ENCODE data around the gene CYP2E1.
"Not testable (repeated sequence)": the region's sequence is repeated elsewhere in the genome, so short reads cannot be mapped to it uniquely, and the experiment has no call there.

DNA sequence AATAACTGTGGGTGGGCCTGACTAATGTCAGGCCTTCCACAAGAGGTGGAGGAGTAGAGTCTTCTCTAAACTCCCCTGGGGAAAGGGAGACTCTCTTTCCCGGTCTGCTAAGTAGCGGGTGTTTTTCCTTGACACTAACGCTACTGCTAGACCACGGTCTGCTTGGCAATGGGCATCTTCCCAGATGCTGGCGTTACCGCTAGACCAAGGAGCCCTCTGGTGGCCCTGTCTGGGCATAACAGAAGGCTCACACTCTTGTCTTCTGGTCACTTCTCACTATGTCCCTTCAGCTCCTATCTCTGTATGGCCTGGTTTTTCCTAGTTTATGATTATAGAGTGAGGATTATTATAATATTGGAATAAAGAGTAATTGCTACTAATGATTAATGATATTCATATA lies 29.8 kb upstream of the CYP2E1 start:
- TF ChIP-seq, protein P1, sequence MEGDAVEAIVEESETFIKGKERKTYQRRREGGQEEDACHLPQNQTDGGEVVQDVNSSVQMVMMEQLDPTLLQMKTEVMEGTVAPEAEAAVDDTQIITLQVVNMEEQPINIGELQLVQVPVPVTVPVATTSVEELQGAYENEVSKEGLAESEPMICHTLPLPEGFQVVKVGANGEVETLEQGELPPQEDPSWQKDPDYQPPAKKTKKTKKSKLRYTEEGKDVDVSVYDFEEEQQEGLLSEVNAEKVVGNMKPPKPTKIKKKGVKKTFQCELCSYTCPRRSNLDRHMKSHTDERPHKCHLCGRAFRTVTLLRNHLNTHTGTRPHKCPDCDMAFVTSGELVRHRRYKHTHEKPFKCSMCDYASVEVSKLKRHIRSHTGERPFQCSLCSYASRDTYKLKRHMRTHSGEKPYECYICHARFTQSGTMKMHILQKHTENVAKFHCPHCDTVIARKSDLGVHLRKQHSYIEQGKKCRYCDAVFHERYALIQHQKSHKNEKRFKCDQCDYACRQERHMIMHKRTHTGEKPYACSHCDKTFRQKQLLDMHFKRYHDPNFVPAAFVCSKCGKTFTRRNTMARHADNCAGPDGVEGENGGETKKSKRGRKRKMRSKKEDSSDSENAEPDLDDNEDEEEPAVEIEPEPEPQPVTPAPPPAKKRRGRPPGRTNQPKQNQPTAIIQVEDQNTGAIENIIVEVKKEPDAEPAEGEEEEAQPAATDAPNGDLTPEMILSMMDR (IDR thresholded peaks at IDR 0.05) = peak in 2 of 6 experiments; percentile 30 to 37
- TF ChIP-seq POLR2A (IDR thresholded peaks at IDR 0.05) = not testable (repeated sequence)

All from esophagus squamous epithelium (tissue), 4 donors.